ENCODE measurements around the gene HLA-DRB1.

DNA sequence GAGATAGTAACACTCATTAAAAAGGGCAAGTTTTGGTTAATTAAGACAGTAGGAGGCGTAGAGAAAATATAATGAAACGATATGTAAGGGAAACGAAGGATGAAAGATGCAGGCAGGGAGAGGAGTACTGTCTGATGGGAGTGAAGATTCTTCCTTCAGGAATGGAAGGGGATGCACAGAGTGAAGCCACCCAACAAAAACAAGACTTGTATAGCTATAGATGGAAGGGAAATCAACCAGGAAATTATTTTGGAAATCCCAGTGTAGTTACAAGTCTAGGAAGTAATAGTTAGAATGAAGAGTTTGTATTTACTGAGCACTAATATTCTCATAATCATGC, 19.7 kb upstream of the HLA-DRB1 start:
- TF ChIP-seq, protein P1, sequence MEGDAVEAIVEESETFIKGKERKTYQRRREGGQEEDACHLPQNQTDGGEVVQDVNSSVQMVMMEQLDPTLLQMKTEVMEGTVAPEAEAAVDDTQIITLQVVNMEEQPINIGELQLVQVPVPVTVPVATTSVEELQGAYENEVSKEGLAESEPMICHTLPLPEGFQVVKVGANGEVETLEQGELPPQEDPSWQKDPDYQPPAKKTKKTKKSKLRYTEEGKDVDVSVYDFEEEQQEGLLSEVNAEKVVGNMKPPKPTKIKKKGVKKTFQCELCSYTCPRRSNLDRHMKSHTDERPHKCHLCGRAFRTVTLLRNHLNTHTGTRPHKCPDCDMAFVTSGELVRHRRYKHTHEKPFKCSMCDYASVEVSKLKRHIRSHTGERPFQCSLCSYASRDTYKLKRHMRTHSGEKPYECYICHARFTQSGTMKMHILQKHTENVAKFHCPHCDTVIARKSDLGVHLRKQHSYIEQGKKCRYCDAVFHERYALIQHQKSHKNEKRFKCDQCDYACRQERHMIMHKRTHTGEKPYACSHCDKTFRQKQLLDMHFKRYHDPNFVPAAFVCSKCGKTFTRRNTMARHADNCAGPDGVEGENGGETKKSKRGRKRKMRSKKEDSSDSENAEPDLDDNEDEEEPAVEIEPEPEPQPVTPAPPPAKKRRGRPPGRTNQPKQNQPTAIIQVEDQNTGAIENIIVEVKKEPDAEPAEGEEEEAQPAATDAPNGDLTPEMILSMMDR (IDR thresholded peaks at IDR 0.05): no peak
- TF ChIP-seq POLR2A (IDR thresholded peaks at IDR 0.05) (no peak), EP300 (IDR thresholded peaks at IDR 0.05) (no peak)
